Calu3 (cell line): ENCODE results near the gene P2RY6. TPM values are rescaled to one million over a fixed set of nuclear protein-coding genes. Genes with fewer than 3 reads are reported as not detected.

ENCODE experiments used
- BruUV-seq: library from RNA; stranded (reverse); fragments of 400-500 nt; replicated peaks from 2 replicates; lab custom pipeline; 2021; lab: Mats Ljungman, UMichigan
- CTCF ChIA-PET: fragments of 300-600 bp; sonication (Branson Sonifier 250); formaldehyde crosslinking; loops from one replicate; lab custom pipeline; 2022; ENCODE audit warnings: antibody characterized with exemption; lab: Charles Lee
- DNase-seq: peaks from one replicate; pipeline ENCODE4 v3.0.0; 2022
- H3K27ac Mint-ChIP-seq: one replicate; pipeline ENCODE4 v1.8.0; 2022; ENCODE audit warnings: mixed read lengths; ENCODE audit not compliant: unreplicated experiment
- H3K27me3 Mint-ChIP-seq: one replicate; pipeline ENCODE4 v1.8.0; 2022; ENCODE audit warnings: mixed read lengths; ENCODE audit not compliant: unreplicated experiment
- H3K36me3 Mint-ChIP-seq: one replicate; pipeline ENCODE4 v1.8.0; 2022; ENCODE audit warnings: mild to moderate bottlenecking, moderate library complexity, mixed read lengths; ENCODE audit not compliant: insufficient read depth, unreplicated experiment
- H3K4me1 Mint-ChIP-seq: one replicate; pipeline ENCODE4 v1.8.0; 2022; ENCODE audit warnings: mild to moderate bottlenecking, low read depth, mixed read lengths; ENCODE audit not compliant: unreplicated experiment
- H3K4me3 Mint-ChIP-seq: one replicate; pipeline ENCODE4 v1.8.0; 2022; ENCODE audit warnings: mild to moderate bottlenecking, low read depth, moderate library complexity, mixed read lengths; ENCODE audit not compliant: unreplicated experiment
- H3K9me3 Mint-ChIP-seq: one replicate; pipeline ENCODE4 v1.8.0; 2022; ENCODE audit warnings: low read depth, mixed read lengths; ENCODE audit not compliant: unreplicated experiment
- CTCF ChIP-seq: fragments of 200-600 bp; IDR thresholded peaks from one replicate; pipeline ENCODE4 v1.8.0; 2022; ENCODE audit warnings: antibody characterized with exemption; ENCODE audit not compliant: unreplicated experiment
- intact Hi-C: fragments of 100-400 bp; cut with micrococcal nuclease; formaldehyde crosslinking; loops from one replicate; pipeline ENCODE4 v1.10.0; 2022; ENCODE audit not compliant: unreplicated experiment
- total RNA-seq: library from RNA; stranded (reverse); gene quantifications from 2 replicates; pipeline ENCODE4 v1.2.3, GENCODE V29; 2022

The P2RY6 gene
- total RNA-seq, 1 experiment from 2014 or later: not detected

- CTCF ChIA-PET: no interaction called here
- intact Hi-C loops: no loop called here
- Mint-ChIP-seq H3K27ac (no peak overlapping the region), H3K4me3 (no peak overlapping the region), H3K36me3 (no peaks in the 10 kb centered on the region), H3K4me1 (peaks cover 10% of the 10 kb centered on the region), H3K27me3 (peaks cover 28% of the 10 kb centered on the region), H3K9me3 (no peaks in the 10 kb centered on the region)
- no peak for DNase-seq
- no TSS peak for BruUV-seq
- TF ChIP-seq CTCF: no peak
Measured at GRCh38 chr11:73248526-73249185, 23.5 kb upstream of the P2RY6 start.

- TF ChIP-seq CTCF: no peak
- no peaks in the 10 kb centered on the region for H3K36me3 Mint-ChIP-seq
- H3K27me3 Mint-ChIP-seq: peaks cover 21% of the 10 kb centered on the region
- no TSS peak for BruUV-seq
- intact Hi-C loops: no loop called here
- H3K27ac Mint-ChIP-seq: no peak overlapping the region
- no peak overlapping the region for H3K4me3 Mint-ChIP-seq
- H3K9me3 Mint-ChIP-seq: no peaks in the 10 kb centered on the region
- no peak for DNase-seq
- CTCF ChIA-PET: no interaction called here
- H3K4me1 Mint-ChIP-seq: peaks cover 10% of the 10 kb centered on the region
Measured at GRCh38 chr11:73249304-73249703, 22.8 kb upstream of the P2RY6 start.

GRCh38 chr11:73249853-73250783 is 22.0 kb upstream of the P2RY6 start:
- Mint-ChIP-seq H3K27ac (no peak overlapping the region), H3K27me3 (peaks cover 13% of the 10 kb centered on the region), H3K4me1 (peaks cover 10% of the 10 kb centered on the region), H3K4me3 (no peak overlapping the region), H3K36me3 (no peaks in the 10 kb centered on the region), H3K9me3 (no peaks in the 10 kb centered on the region)
- BruUV-seq: no TSS peak
- CTCF ChIA-PET: no interaction called here
- intact Hi-C loops: no loop called here
- TF ChIP-seq CTCF: no peak
- DNase-seq: no peak

GRCh38 chr11:73252577-73253191 is 19.5 kb upstream of the P2RY6 start:
- no peak overlapping the region for H3K4me3 Mint-ChIP-seq
- no peak for DNase-seq
- CTCF ChIA-PET: no interaction called here
- no peak overlapping the region for H3K27ac Mint-ChIP-seq
- H3K4me1 Mint-ChIP-seq: peaks cover 10% of the 10 kb centered on the region
- no TSS peak for BruUV-seq
- no peaks in the 10 kb centered on the region for H3K36me3 Mint-ChIP-seq
- TF ChIP-seq CTCF: no peak
- H3K27me3 Mint-ChIP-seq: no peaks in the 10 kb centered on the region
- intact Hi-C loops: no loop called here
- no peaks in the 10 kb centered on the region for H3K9me3 Mint-ChIP-seq
